ENCODE measurements around the gene ANKFN1.

Gene ANKFN1

DNA sequence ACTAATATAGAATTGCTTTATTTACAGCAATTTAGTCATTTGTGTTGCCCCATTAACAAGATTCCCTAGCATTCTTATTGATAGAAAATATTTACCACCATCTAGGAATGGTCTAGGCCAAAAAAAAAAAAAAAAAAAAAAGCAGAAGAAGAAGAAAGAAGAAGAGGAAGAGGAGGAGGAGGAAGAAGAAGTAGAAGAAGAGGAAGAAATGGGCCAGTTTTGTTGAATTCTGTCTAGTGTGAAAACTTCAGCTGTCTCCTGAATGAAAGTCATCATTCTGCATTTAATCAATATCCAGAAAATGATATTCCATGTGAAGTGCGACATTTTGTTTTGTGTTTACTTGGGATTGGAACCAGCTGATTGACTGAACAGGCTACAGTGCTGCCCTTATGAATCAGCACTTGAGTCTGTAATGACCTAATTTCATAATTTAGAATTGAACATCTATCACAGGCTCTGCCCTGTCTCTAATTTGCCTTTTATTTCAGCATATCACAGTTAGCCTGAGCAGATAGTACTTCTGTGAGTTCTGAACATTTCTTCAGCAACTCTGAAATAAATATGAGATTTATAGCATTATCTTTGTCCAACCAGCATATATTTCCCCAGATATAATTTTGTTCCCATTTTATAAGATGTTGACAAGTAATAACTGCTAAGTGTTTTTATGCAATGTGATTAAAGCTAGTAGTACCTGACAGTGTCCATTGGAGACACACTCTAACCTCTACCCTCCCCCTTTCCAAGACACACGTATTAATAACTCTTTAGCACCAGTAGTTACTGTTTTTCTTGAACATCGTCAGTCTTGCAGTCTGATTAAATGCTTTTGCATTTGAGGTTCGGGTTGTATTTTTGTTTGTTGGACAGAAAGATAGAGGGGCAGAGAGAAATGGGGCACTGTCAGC, 5.9 kb downstream of the ANKFN1 start:
- TF ChIP-seq, protein P1, sequence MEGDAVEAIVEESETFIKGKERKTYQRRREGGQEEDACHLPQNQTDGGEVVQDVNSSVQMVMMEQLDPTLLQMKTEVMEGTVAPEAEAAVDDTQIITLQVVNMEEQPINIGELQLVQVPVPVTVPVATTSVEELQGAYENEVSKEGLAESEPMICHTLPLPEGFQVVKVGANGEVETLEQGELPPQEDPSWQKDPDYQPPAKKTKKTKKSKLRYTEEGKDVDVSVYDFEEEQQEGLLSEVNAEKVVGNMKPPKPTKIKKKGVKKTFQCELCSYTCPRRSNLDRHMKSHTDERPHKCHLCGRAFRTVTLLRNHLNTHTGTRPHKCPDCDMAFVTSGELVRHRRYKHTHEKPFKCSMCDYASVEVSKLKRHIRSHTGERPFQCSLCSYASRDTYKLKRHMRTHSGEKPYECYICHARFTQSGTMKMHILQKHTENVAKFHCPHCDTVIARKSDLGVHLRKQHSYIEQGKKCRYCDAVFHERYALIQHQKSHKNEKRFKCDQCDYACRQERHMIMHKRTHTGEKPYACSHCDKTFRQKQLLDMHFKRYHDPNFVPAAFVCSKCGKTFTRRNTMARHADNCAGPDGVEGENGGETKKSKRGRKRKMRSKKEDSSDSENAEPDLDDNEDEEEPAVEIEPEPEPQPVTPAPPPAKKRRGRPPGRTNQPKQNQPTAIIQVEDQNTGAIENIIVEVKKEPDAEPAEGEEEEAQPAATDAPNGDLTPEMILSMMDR (IDR thresholded peaks at IDR 0.05; ENCODE audit: insufficient read depth, missing control alignments), result no peak
- DNase-seq (ENCODE audit: insufficient read length, low spot score) (no peak), FAIRE-seq (peak; percentile 6)

DNA sequence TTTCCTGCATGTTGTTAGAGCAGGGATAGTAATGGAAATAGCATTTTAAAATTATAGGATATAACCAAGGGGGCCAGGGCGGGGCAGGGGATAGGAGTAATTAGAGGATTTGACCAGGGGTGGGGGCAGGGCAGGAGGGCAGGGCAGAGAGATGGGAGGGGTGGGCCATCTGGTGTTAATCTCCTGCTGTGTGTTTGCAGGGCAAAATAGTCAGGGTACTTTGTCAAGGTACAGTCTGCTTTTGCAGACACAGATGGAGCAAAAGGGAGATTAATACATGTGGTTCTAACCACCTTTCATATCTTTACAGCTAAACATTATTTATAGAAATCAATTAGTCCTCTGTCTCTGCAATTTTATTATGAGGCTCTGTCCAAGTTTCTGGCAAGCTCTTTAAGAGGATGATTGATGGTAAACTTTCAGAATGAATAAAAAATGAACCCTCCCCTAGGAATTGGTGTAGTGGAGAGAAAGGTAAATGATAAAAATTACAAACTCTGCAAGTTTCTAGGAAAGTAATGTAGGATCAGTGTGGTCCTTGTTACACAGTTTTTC, 6.6 kb downstream of the ANKFN1 start:
- FAIRE-seq (peak; percentile 77), DNase-seq (ENCODE audit: insufficient read length, low spot score) (no peak)
- TF ChIP-seq, protein P1 (IDR thresholded peaks at IDR 0.05; ENCODE audit: insufficient read depth, missing control alignments), result no peak

- TF ChIP-seq, protein P1 (IDR thresholded peaks at IDR 0.05; ENCODE audit: insufficient read depth, missing control alignments), result no peak
- FAIRE-seq (no peak), DNase-seq (ENCODE audit: insufficient read length, low spot score) (no peak)
These were observed 7.1 kb downstream of the ANKFN1 start for GRCh38 chr17:56160422-56160821.

DNA sequence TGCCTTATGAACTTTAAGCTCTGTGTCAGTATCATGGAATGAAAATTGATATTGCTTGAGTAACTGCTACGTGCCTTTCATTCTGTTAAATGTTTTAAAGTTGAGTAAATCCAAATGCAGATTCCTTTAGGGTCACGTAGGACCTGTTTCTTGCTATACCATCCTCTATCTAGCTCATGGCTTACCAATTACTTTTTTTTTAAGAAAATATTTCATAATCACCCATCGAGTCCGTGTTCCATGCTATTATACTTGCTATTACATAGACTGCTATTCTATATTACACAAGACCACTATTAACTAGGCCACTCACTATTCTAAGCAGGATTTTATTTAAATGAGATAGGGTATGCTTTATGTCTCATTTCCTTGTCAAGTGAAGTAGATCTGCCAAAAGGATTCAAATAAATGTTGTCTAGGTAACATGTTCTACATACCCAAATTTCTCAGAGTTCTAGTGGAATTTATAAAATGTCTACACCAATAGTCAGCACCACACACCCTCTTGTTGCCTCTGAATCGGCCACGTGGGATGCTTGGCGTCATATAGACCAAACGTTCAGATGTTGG, 11.9 kb downstream of the ANKFN1 start:
- TF ChIP-seq, protein P1 (IDR thresholded peaks at IDR 0.05; ENCODE audit: insufficient read depth, missing control alignments), result no peak
- FAIRE-seq (no peak), DNase-seq (ENCODE audit: insufficient read length, low spot score) (no peak)

DNA sequence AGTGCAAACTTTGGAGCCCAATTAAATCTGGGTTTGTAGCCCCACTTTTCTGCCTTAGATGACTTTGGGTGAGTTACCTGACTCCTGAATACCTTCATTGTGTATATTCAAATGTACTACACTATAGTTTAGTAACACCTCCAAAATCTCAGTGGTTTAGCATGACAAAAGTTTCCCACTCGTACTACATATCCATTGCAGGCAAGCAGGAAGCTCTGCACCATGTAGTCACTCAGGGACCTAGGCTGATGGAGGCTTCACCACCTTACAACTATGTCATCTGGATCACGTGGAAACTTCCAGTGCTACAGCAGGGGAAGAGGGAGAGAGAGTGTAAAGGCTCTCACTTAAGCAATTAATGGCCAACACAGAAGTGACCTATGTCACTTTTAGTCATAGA, 14.2 kb downstream of the ANKFN1 start:
- DNase-seq (ENCODE audit: insufficient read length, low spot score) (no peak), FAIRE-seq (no peak)
- TF ChIP-seq, protein P1 (IDR thresholded peaks at IDR 0.05; ENCODE audit: insufficient read depth, missing control alignments), result no peak

- no peak for DNase-seq (ENCODE audit: insufficient read length, low spot score)
- TF ChIP-seq, protein P1 (IDR thresholded peaks at IDR 0.05; ENCODE audit: insufficient read depth, missing control alignments), result no peak
- FAIRE-seq, result no peak
These were observed 16.3 kb downstream of the ANKFN1 start for GRCh38 chr17:56169621-56170020.

Data from D721Med (cell line).